ES-I3 (cell line): Measurements from ENCODE around the gene SH3D19.

Source experiments
- H3K36me3 ChIP-seq: 2 replicates; pipeline ENCODE4 v1.6.1; 2013; ENCODE audit warnings: mild to moderate bottlenecking, low read length, control low read depth, moderate library complexity; ENCODE audit not compliant: insufficient read depth
- H3K4me1 ChIP-seq: 2 replicates; pipeline ENCODE4 v1.6.1; 2013; ENCODE audit warnings: mild to moderate bottlenecking, control low read depth, low read length; ENCODE audit not compliant: insufficient read depth
- H3K9ac ChIP-seq: 2 replicates; pipeline ENCODE4 v1.6.1; 2013; ENCODE audit warnings: low read depth, mild to moderate bottlenecking, low read length, moderate library complexity
- H3K9me3 ChIP-seq: 2 replicates; pipeline ENCODE4 v1.6.1; 2013; ENCODE audit warnings: mild to moderate bottlenecking, low read length, moderate library complexity; ENCODE audit not compliant: control insufficient read depth, insufficient read depth

Gene SH3D19

DNA sequence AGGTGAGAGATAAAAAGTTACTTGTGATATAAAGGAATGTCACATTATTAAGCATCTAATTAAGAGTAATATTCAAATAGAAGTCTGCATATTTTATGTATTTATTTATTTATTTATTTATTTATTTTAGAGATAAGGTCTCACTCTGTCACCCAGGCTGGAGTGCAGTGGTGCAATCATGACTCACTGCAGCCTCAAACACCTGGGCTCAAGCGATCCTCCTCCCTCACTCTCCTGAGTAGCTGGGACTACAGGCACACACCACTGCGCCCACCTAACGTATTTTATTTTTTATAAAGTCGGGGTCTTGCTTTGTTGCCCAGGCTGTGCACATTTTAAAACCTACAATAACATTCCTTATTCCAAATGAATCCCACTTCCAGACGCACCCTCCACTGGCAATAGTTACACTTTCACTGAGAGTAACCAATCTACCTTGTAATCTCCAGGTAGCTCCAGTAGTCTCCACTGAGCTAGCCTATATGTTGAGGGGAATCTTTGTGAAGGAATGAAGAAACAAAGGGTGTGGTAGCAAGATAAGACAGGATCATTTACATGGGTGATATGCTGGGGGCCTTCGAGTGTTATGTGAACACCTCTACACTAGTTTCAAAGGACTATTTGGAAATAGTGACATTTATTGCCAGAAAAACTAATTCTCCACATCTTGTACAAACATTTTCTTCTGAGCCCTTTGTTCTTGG, 11.9 kb downstream of the SH3D19 start:
- no peaks in the 10 kb centered on the region for H3K36me3 ChIP-seq
- peaks cover 29% of the 10 kb centered on the region for H3K4me1 ChIP-seq
- no peak overlapping the region for H3K9ac ChIP-seq
- no peaks in the 10 kb centered on the region for H3K9me3 ChIP-seq

DNA sequence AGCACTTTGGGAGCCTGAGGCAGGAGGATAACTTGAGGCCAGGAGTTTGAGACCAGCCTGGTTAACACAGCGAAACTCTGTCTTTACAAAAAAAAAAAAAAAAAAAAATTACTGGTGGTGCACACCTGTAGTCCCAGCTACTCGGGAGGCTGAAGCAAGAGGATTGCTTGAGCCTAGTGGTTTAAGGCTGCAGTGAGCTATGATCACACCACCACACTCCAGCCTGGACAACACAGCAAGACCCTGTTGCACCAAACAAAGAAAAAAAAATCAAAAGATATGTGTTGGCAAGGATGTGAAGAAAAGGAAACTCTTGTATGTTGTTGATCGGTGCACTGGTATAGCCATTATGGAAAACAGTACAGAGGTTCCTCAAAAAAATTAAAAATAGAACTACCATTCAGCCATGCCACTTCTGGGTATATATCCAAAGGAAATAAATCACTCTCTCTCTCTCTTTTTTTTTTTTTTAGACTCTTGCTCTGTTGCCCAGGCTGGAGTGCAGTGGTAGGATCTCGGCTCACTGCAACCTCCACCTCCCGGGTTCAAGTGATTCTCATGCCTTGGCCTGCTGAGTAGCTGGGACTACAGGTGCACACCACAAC, 15.2 kb downstream of the SH3D19 start:
- no peaks in the 10 kb centered on the region for H3K36me3 ChIP-seq
- H3K9me3 ChIP-seq = no peaks in the 10 kb centered on the region
- no peak overlapping the region for H3K9ac ChIP-seq
- H3K4me1 ChIP-seq = peaks cover 17% of the 10 kb centered on the region; the same call in 1 of the 2 replicates

DNA sequence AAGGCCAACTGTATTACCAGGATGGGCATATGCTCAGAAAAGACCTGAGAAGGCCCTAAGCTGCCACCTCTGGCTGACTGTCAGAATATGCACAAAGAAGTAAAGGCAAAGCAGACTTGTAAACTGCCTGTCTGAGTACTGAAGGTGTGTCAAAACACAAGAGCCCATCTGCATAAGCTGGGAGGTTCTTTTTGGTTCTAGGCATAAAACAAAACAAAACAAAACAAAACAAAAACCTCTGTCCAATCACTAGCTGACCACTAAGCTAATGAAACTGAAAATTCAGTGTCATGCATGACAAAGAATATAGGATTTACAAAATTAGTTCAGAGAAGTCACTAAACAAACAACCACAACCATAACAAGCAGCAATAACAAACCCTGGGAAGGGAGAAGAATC, 20.6 kb downstream of the SH3D19 start:
- H3K36me3 ChIP-seq = no peaks in the 10 kb centered on the region
- no peak overlapping the region for H3K9ac ChIP-seq
- peaks cover 5% of the 10 kb centered on the region for H3K4me1 ChIP-seq
- H3K9me3 ChIP-seq = no peaks in the 10 kb centered on the region

DNA sequence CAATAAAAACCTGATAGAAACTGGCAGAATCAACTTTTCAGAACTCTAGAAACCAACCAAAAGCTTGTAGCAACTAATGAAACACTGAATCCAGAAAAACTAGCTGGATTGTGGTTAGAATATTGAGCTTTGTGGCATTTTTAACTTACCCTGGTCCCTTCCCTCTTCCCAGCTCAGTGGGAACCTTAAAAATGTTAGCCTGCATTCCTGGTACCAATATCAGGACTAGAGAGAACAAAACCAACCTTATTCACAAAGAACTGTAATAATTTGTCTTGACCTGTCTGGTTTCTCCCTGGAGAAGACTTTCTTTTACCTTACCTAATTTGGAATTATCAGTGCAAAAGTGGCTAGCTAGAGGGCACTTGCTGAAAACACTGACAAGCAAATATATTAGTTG, 21.2 kb downstream of the SH3D19 start:
- Histone ChIP-seq H3K9ac (no peak overlapping the region), H3K9me3 (no peaks in the 10 kb centered on the region), H3K4me1 (peaks cover 5% of the 10 kb centered on the region), H3K36me3 (no peaks in the 10 kb centered on the region)

DNA sequence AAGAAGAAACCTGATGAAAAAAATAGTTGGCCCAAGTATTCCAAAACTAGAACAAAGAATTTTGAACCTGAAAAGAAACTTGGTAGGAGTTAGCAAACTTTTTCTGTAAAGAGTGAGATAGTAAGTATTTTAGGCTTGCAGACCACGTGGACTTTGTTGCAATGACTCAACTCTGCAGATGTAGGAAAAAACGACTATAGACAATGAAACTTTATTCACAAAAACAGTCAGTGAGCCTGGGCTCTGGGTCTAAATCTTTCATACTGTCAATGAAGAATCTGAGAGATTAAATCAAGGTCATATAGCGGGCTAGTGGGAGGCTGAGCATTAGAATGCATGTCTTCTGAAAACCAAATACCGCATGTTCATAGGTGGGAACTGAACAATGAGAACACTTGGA, 23.0 kb downstream of the SH3D19 start:
- Histone ChIP-seq H3K36me3 (no peaks in the 10 kb centered on the region), H3K4me1 (peaks cover 5% of the 10 kb centered on the region), H3K9me3 (no peaks in the 10 kb centered on the region)

DNA sequence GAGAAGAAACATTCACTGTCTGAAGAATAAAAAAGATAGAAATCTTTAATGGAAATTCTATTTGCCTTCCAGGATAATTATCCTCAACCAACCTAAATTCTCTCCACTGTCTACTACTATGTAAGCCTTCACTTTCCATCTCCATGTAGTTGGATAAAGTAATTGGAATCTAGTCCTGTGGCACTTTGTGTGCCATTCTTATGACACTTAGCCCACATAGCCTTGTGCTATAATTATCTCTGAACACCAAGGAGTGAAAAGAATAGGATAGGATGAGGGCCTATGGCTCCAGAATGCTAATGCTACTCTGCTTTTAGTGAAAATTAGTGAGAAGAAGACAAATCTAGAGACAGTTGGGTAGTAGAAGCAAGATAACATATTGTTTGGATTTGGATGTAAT, 28.2 kb downstream of the SH3D19 start:
- Histone ChIP-seq H3K4me1 (peaks cover 4% of the 10 kb centered on the region; the same call in 1 of the 2 replicates), H3K9me3 (no peaks in the 10 kb centered on the region), H3K9ac (no peak overlapping the region), H3K36me3 (no peaks in the 10 kb centered on the region; the same call in 1 of the 2 replicates)

More for the DNA sequence above, 23.0 kb downstream of the SH3D19 start:
- H3K9ac ChIP-seq = no peak overlapping the region

DNA sequence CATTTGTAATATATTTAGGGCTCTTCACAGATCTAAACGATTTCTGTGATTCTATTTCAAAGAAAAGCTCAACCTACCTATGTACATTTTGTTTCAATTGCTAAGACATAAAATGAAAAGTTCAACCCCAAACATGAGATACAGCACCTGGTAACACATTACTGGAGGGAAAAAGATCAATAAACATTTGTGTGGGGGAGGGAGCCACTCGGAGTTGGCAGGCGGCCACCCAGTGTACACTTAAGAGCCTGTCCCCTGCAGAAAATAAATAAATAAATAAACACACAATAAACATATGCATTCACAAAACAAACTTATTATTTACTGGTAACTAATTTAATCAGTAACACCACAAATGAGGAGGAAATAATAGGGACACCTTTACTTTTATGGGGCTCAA, 29.2 kb downstream of the SH3D19 start:
- Histone ChIP-seq H3K36me3 (no peaks in the 10 kb centered on the region; the same call in 1 of the 2 replicates), H3K9ac (no peak overlapping the region), H3K9me3 (no peaks in the 10 kb centered on the region), H3K4me1 (peaks cover 4% of the 10 kb centered on the region; the same call in 1 of the 2 replicates)

DNA sequence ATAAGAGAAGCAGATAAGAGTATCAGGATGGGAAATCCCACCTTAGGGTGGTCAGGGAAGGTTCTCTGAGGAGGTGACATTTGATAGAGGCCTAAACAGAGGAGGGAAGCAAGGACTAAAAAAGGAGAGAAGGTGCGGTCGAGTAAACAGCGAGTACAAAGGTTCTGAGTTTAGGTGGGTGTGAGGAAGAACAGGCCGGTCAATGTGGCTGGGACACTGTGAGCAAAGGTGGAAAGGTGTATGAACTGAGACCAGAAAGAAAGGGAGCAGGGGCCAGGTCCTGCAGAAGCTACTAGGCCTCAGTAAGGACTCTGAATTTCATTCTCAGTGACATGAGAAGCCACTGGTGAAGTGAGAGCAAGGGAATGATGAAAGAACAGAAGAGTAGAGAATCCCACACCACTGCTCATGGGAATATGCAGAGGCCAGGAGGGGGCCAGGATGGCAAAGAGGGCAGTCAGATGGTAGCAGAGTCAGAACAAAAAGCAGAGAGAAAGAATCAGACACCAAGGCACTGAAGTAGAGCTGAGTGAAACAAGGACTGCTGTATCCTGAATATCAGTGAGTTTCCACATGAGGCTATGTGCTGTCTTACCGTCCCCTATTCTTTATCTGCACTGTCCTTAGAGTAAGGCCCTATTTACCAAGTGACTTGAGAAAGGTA, 30.4 kb downstream of the SH3D19 start:
- Histone ChIP-seq H3K36me3 (no peaks in the 10 kb centered on the region; the same call in 1 of the 2 replicates), H3K4me1 (peaks cover 4% of the 10 kb centered on the region; the same call in 1 of the 2 replicates), H3K9ac (no peak overlapping the region), H3K9me3 (no peaks in the 10 kb centered on the region)

DNA sequence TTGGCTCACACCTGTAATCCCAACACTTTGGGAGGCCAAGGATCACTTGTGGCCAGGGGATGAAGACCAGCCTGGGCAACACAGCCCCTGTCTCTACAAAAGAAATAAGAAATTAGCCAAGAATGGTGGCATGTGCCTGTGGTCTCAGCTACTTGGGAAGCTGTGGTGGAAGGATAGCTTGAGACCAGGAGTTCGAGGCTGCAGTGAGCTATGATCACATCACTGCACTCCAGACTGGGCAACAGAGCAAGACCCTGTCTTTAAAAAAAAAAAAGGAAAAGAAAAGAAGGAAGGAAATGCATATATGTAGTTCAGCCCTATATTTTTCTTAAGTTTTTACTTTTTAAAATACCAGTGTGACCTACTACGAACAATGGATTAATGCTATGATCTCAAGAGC, 33.4 kb downstream of the SH3D19 start:
- Histone ChIP-seq H3K9ac (no peak overlapping the region), H3K4me1 (peaks cover 4% of the 10 kb centered on the region; the same call in 1 of the 2 replicates), H3K9me3 (no peaks in the 10 kb centered on the region), H3K36me3 (no peaks in the 10 kb centered on the region; the same call in 1 of the 2 replicates)

DNA sequence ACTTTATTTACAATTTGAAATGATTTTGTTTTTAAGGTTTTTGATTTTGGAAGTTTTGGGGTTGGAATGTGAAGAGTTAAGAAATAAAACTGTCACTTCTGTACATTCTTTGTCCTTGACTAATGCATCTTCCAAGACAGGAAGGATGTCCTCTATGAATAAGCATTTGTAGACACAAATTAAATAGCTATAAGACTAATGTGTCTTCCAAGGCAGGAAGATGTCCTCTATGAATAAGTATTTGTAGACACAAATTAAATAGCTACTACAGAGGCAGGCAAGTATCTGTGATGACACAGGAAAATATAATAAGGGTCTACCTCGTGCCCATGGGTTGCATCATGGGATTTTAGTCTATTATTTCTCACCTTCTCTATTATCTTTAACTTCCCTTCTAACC, 33.9 kb downstream of the SH3D19 start:
- Histone ChIP-seq H3K9ac (no peak overlapping the region), H3K4me1 (peaks cover 3% of the 10 kb centered on the region; the same call in 1 of the 2 replicates), H3K36me3 (no peaks in the 10 kb centered on the region; the same call in 1 of the 2 replicates), H3K9me3 (no peaks in the 10 kb centered on the region)

DNA sequence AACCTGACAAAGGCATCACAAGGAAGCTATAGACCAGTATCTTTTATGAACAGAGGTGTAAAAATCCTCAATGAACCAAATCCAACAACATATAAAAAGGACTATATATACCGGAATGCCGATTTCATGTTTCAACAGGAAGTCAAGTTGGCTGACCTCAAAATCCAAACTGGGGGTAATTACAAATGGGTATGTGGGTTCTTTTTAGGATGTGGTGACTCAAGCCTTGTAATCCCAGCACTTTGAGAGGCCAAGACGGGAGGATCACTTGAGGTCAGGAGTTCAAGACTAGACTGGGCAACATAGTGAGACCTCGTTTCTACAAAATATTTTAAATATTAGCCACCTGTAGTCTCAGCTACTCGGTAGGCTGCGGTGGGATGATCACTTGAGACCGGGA, 38.0 kb downstream of the SH3D19 start:
- no peak overlapping the region for H3K9ac ChIP-seq
- peaks cover 17% of the 10 kb centered on the region; the same call in 1 of the 2 replicates for H3K4me1 ChIP-seq
- no peaks in the 10 kb centered on the region for H3K9me3 ChIP-seq
- H3K36me3 ChIP-seq = no peaks in the 10 kb centered on the region

DNA sequence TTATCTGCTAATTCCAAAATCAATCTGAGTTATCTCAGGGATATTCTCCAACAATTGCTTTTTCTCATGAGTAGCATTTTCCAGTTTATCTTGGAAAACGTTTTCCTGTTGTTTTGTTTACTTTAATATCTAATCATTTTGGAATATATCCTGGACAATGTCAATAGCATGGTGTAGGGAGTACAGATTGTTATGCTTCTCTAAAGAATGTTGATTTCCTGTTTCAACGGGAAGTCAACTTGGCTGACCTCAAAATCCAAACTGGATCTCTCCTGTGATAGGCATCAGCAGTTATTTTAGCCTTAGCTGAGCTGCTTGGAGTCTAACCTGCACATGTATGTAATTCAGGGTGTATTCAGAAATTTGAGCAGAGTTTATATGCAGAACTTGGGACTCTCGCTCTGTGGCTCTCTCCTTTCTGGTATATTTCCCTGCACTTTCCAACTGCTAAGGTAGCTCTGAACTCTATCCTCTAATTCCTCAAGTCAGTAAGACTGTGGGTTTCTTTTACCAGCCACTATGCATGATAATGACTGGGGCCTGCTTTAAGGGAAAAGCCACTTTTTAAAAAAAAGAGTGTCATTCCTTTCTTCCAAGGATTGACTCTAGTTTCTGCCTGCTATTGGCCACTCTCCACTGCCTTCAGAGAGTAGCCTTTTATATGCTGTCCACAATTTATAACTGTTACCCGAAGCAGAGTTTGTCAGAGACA, 40.7 kb downstream of the SH3D19 start:
- no peaks in the 10 kb centered on the region for H3K36me3 ChIP-seq
- H3K9me3 ChIP-seq = no peaks in the 10 kb centered on the region
- peak overlapping the region; percentile 30 for H3K9ac ChIP-seq
- H3K4me1 ChIP-seq = peaks cover 17% of the 10 kb centered on the region; the same call in 1 of the 2 replicates

DNA sequence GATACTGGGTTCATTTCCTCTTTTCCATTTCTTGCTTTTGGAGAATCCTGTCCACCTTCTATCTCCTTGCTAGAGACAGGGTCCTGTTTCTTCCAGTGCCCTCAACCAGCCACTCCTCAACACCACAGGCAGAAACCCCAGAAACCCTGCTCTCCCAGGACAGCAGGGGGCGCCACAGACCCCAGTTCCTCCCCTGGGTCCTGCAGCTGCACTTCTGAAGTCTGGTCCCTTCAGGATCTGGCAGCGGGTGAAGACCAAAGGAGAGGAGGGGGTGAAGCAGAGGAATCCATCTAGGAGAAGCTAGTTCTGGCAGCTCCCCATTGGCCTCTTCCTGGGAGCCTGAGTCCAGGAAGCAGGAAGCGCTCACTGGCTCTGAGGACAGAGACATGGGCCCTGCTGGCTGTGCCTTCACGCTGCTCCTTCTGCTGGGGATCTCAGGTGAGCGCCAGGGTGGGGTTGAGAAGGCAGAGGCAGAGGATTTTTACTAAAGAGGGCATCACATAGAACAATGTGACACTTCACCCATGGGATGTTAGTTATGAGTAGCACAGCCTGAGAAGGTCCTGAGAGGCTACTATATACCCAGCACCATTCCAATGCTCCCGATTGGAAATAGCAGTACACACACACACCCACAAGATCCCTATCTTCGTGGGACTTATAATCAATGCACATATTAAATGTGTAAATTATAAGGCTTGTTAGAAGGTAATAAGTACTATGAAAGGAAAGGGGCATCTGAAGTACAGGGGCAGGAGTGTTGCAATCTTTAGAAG, 48.4 kb downstream of the SH3D19 start, which contains the start of gene PRSS48:
TSS of gene PRSS48 (plus strand) at position 375 of the 776 bp plus-strand sequence. CDS start at position 387, 12 bp downstream.
- no peak within 1 kb of the TSS for H3K9ac ChIP-seq
- H3K36me3 ChIP-seq = no peaks in the 10 kb centered on the region
- H3K9me3 ChIP-seq = no peaks in the 10 kb centered on the region
- H3K4me1 ChIP-seq = peaks cover 4% of the 10 kb centered on the region
